HL-60/S4 treated with phorbol 12-myristate 13-acetate at 8.2 ng/mL for 4 days and 3 days (cell line): ENCODE results near the gene MICAL3.

Experiments
- in situ Hi-C: fragments of 300-500 bp; cut with MboI; formaldehyde crosslinking; loops from 2 replicates; pipeline ENCODE4 v1.15.0; 2022; ENCODE audit warnings: low sequenced_read_pairs

Gene MICAL3

DNA sequence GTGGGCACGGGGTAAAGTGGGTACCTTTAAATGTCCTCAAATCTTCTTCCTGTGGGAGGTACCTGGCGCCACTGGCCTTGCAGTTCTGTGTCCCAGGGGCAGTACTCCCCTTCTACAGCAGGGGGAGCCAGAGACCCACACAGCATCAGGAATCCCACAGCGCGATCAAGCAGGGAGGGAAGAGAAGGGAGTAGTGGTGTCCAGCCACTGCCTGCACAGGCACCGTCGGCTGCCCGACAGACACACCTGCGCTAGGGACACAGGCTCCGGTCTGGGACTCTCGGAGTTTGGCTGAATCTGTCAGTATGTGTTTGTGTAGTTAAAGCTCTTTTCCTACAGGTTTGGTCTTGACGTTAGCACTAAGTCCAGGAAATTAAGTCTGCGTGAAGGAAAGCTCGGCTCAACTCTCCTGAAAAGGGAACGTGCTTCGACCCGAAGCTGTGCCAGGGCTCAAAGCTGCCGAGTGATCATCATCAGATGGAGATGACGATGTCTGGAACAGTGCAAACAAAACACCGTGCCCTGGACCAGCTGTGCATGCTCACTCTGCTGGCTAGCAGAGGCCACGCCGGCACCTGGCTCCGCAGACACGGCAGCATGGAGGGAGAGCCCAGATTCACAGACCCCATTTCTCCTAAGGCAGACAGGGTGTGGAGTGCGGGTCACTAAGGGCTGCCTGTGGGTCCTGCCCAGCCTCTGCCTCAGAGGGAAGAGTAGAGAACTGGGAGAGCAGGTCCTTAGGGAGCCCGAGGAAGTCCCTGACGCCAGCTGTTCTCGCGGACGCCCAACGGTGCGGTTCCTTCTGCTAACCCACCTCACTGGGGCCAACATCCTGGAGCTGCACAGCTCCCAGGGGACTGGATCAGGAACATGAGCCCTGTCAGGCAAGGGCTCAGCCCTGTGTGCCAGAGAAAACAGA is 194.1 kb downstream of the MICAL3 start:
- in situ Hi-C loops: no loop called here

DNA sequence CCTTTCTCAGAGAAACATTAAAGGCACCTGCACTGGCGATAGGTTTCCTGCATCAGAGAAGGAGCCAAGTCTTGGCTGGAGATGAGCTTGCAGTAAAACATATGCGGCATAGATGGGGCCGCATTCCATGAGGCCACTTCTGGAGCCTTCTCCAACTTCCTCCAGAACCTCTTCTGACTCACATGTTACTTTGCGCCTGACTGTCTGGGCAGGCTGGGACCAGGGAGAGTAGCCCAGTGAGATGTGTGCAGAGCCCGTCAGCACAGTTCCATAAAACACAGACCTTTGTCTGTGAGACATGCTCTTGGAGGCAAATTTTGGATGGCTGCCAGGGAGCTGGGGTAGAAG is 194.7 kb downstream of the MICAL3 start:
- in situ Hi-C loops: no loop called here

DNA sequence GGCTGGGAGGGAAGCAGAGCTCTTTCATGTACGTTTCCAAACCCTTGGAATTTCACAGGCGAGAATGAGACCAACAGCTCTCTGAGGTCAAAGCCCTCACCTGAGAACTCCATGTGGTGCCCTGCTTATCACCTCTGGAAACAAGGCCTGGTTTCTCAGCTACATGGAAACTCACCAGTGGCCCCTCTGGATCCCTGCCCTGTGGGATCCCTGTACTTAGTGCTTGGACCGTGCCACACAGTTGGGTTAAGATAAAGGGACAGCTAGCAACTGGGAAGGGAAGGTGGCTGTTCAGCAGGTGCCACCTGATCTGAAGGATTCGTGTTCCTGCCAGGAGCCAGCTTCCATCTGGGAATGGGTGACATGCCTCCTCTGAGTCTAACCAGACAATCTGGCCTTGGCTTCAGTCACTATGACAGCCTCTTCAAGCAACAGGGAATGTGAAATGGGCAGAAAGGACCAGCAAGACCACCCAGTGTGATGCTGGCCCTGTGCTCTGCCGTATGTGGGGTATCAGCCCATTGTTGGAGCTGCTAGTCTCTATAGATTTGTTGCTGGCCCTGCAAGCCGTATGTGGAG is 195.8 kb downstream of the MICAL3 start:
- in situ Hi-C loops: no loop called here

GRCh38 chr22:17827466-17827865 is 196.9 kb downstream of the MICAL3 start:
- in situ Hi-C loops: no loop called here

GRCh38 chr22:17825876-17826550 is 198.3 kb downstream of the MICAL3 start:
- in situ Hi-C loops: no loop called here

GRCh38 chr22:17824457-17824856 is 199.9 kb downstream of the MICAL3 start:
- in situ Hi-C loops: no loop called here

GRCh38 chr22:17823964-17824363 is 200.4 kb downstream of the MICAL3 start:
- in situ Hi-C loops: no loop called here

GRCh38 chr22:17823226-17823625 is 201.1 kb downstream of the MICAL3 start:
- in situ Hi-C loops: no loop called here

- in situ Hi-C loops: no loop called here
Measured at GRCh38 chr22:17822087-17822486, 202.3 kb downstream of the MICAL3 start.

DNA sequence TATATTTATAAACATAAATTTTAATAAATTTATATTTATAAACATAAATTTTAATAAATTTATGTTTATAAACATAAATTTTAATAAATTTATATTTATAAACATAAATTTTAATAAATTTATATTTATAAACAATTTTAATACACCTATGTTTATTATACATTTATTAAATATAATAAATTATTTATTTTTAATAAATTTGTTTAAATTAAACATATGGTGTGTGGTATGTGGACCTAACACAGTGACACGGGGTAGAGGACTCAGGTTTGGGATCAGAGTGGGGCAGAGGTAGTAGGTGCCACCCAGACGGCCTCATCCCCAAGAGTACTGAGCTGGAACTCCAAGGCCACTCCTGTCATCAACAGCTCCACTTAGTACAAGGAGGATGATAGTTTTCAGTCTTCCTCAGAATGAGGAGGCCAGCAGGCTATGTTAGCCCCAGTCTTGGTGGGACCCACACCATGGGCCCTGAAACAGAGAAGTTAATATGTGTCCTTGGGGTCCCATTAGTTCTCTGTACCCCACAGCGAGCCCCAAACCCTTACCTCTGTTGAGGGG is 203.4 kb downstream of the MICAL3 start:
- in situ Hi-C loops: no loop called here

- in situ Hi-C loops: no loop called here
Measured at GRCh38 chr22:17818649-17819048, 205.7 kb downstream of the MICAL3 start.

DNA sequence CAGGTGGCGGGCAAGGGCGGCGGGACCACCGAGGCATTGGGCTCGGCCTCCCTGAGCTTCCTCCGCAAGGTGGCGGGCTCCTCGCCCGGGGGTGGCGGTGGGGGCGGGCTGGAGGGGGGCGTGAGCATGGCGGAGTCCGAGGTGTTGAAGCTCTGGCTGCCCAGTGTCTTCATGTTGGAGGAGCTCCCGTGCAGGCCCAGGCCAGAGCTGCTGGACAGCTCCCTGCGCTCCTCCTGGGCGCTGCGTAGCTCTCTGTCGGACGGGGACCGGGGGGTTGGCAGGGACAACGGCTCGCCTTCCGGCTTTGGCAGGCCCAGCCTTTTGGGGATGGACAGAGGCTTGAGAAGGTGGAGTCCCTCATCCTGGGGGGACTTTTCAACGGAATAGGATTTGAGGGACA is 206.2 kb downstream of the MICAL3 start:
- in situ Hi-C loops: no loop called here

- in situ Hi-C loops: no loop called here
Measured at GRCh38 chr22:17817511-17818065, 206.8 kb downstream of the MICAL3 start.

DNA sequence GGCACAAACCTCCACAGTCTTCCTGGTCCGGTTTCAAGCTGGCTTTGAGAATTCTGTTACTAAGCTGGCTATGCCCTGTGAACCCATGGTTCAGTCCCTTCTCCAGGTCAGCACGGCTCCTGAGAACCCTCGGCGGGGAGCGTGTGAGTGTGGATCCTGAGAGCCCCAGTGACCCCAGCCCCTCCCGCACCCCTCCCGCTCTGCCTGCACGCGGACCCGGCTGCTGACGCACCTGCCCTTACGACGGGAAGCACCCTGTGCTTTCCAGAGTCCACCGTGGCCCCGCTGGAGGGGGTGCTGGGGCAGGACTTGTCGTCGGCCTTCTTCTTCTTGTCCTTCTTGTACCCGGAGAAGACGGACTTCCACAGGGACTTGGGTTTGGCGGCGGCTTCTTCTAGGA is 207.3 kb downstream of the MICAL3 start:
- in situ Hi-C loops: no loop called here

- in situ Hi-C loops: no loop called here
Measured at GRCh38 chr22:17816649-17817048, 207.7 kb downstream of the MICAL3 start.

- in situ Hi-C loops: no loop called here
Measured at GRCh38 chr22:17815703-17816254, 208.6 kb downstream of the MICAL3 start.

GRCh38 chr22:17814830-17815229 is 209.5 kb downstream of the MICAL3 start:
- in situ Hi-C loops: no loop called here

DNA sequence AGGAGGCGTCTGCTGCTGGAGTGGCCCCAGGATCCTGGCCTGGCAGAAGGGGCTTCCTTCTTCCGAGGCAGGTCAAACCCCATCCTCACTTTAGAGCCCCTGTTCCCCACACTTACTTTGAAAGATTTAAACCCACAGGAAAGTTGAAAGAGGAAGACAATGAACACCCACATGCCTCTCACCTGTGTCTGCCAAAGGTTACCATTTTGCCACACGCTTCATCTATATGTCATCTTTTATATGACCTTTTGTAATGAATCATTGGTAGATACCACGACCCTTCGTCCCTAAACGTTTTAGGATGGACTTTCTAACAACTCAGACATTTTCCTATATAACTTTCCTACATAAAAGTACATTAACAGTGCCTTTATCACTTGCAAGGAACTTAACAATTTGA is 210.3 kb downstream of the MICAL3 start:
- in situ Hi-C loops: no loop called here

DNA sequence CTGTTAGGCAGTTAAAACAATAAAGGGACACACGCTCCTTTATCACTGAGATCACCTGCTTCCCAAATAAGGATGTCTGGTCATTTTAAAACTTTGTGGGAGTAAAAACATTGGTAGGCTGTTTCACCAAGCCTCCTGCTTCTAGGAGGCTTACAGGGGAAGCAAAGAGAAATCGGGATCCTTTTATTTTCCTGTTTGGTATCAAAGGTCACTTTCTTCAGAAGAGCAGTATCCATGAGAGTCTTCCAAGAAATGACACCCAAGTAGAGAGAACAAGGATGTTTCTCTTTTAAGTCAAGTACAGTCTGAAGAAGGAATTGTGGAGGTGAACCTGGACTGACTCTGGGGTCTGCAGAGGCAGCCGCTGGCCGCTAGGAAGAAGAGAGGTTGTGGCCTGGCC is 213.2 kb downstream of the MICAL3 start:
- in situ Hi-C loops: no loop called here

DNA sequence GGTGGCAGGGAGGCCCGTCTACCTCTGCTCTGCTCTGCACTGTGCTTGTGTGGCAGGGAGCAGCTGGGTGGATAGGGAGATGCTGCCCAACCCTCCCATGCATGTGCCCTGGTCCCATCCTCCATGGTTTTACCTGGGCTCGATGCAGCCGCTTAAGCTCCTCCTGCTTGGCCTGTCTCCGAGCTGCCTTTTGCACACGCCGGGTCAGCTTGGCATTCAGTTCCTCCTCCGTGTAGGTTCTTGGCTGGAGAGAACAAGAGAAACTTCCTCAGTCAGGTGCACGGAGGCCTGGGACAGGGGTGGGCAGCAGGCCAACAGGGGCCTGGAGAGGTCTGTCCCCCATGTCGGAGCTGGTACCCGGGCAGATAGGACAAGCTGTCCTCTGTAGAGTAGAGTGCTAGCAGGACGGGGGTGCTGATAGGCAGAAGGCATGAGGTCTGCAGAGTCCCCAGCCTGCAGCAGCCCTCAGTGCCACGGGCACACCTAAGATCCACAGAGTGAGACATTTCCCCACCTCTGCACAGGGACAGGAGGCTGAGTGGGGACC is 213.7 kb downstream of the MICAL3 start:
- in situ Hi-C loops: no loop called here
